CD4-positive, alpha-beta T cell treated with Interleukin-17A for 1 hour (primary cell): ENCODE measurements around the gene DBP.

Experiments
- DNase-seq: peaks from one replicate; pipeline ENCODE4 v3.0.0-alpha.2; 2020

DBP gene

DNA sequence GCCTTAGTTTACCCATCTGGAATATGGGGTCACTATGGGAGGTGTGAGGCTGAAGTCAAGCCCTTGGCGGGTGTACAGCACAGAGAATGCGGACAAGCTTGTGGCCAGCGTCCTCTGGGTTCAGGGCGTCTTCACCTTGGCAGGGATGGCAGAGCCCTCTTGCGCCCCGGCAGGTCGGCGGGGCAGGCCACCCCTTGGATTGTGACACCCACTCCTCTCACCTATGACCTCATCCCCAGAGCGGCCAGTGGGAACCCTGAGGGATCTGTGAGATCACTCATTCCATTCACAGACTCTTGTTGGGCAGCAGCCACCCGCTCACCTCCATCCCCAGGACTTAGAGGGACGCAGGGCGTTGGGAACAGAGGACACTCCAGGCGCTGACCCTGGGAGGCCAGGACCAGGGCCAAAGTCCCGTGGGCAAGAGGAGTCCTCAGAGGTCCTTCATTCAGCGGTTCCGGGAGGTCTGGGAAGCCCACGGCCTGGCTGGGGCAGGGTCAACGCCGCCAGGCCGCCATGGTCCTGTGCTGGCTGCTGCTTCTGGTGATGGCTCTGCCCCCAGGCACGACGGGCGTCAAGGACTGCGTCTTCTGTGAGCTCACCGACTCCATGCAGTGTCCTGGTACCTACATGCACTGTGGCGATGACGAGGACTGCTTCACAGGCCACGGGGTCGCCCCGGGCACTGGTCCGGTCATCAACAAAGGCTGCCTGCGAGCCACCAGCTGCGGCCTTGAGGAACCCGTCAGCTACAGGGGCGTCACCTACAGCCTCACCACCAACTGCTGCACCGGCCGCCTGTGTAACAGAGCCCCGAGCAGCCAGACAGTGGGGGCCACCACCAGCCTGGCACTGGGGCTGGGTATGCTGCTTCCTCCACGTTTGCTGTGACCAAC lies 30.5 kb downstream of the DBP start, which contains the start of gene SPACA4:
SPACA4 (plus strand) TSS at position 280 of the 896 bp plus-strand sequence; CDS start at position 517, 237 bp downstream.
- DNase-seq, result no peak

DNA sequence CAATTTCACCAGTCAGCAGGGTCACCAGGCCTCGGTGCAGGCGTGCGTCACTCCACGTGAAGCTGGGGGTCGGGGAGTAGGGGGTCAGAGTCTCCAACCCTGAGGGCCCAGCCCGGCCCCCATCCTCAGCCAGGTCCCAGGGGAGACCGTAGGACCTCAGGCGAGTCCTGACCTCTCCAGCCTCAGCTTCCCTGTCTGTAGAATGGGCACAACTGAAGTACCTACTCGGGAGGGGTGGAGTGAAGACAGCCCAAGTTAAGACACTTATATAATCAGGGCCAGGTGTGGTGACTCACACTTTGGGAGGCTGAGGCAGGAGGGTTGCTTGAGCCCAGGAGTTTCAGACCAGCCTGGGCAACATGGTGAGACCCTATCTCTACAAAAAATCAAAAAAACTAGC lies 33.3 kb downstream of the DBP start:
- DNase-seq, result no peak

DNA sequence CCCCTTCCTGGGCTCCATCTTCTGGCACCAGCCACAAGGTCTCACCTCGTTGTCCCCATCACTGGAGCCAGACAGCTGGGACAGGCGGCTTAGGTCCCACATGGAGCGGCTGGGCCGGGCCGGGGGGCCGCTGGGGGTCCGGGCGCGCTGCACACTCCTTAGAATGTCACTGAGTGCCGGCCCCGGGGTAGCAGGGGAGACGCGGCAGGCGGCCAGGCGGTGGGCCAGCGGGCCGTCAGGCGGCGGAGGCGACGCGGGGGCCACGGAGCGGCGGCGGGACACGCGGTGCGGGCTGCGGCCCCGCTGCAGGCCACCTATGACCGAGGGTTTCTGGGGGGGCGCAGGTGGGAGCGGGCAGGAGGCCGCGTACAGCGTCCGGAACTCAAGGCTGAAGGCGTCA lies 33.7 kb downstream of the DBP start:
- DNase-seq, result no peak

DNA sequence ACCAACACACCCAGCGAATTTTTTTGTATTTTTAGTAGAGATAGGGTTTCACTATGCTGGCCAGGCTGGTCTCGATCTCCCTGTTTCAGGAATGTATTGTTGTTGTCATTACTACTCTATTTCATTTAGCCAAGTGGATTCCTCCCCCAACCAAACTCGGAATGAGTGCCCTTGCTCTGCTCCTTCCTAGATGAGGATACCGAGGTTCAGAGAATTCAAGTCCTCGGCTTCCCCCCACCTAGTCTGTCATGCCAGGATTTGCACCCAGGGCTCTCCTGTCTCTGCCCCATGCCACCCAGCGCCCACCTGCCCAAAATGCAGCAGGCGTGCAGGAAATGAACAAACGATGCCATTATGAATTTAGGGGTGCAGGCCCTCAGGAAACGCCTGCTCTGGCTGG lies 34.2 kb downstream of the DBP start:
- DNase-seq, result no peak

DNA sequence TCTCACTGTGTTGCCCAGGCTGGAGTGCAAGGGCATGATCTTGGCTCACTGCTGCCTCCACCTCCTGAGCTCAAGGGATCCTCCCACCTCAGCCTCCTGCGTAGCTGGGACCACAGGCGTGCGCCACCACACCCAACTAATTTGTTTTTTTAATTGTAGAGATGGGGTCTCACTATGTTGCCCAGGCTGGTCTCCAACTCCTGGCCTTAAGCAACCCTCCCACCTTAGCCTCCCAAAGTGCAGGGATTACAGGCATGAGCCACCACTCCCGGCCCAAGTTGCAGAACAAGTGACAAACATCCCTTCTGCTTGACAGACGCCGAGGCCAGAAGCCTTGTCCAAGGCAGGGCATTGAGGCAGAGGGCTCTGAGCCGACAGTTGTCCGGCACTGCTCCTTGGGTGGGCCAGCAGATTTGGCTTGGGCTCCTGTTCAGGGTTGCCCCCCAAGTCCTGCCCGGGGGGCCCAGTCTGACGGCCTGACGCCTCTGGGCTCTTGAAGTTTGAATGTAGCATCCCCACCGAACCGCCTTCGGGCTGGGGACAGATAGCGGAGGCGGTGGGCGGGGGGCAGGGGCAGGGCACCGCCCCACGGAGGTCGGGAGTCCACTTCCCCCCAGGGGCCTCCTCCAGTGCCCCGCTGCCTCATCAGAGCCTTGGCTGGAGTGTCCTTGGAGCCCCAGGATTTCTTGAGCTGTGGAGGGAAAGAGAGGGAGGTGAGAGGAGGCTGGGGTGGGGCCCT lies 36.3 kb downstream of the DBP start:
- no peak for DNase-seq

DNA sequence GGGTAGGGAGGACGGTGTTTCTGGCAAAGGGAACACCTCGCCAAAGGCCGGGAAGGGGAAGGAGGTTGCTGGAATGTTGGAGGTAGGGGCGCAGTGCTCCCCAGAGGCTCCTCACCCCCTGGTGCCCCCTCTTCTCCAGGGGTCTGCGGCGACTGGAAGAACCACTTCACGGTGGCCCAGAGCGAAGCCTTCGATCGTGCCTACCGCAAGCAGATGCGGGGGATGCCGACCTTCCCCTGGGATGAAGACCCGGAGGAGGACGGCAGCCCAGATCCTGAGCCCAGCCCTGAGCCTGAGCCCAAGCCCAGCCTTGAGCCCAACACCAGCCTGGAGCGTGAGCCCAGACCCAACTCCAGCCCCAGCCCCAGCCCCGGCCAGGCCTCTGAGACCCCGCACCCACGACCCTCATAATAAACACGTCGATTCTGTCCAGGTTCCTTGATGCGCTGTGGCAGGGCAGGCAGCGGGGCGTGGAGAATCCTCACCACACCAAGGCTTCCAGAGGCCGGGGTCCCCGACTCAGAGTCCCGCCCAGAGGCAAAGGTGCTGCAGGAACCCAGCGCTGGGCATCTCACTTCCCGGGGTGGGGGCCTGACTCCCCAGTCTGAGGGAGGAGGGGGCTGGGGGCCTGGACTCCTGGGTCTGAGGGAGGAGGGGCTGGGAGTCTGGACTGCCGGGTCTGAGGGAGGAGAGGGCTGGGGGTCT lies 38.0 kb downstream of the DBP start:
- no peak for DNase-seq

DNA sequence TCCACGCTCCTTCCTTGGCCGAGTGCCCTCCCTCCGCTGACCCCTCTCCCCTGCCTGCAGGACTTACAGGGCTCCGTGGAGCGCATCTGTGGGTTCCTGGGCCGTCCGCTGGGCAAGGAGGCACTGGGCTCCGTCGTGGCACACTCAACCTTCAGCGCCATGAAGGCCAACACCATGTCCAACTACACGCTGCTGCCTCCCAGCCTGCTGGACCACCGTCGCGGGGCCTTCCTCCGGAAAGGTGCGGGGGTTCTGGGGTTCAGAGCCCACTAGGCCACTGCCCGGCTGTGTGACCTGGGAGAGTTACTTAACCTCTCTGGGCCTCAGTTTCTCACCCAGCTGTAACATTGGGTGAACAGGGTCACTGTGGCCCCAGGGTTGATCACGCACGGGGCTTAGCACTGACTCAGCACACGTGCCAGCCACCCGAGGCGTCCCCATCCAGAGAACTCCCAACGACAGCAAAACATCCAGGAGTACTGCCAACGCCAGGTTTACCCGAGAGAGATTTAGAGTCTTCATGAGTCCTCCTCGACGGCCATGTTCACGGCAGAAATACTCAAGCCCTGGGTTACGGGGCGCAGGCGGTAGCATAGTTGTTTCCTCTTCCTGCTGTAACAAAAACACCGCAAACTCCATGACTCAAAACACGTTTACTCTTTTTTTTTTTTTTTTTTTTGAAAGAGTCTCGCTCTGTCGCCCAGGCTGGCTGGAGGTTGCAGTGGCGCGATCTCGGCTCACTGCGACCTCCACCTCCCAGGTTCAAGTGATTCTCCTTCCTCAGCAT lies 40.3 kb downstream of the DBP start:
- peak; percentile 73 for DNase-seq

DNA sequence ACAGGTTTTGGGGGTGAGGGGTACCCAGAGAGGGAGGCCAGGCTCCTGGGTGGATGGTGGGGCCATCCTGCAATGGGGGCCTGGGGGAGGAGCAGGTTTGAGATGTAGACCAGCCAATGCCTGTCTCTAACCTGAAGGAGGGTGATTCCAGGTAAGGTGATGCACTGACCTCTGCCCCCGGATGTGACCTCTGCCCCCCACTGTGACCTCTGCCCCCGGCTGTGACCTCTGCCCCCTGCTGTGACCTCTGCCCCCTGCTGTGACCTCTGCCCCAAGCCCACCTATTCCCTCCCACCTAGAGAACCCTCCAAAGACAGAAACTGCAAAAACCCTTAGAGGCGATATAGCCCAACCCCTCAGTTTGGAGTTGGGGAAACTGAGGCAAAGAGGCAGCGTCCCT lies 40.9 kb downstream of the DBP start:
- no peak for DNase-seq

DNA sequence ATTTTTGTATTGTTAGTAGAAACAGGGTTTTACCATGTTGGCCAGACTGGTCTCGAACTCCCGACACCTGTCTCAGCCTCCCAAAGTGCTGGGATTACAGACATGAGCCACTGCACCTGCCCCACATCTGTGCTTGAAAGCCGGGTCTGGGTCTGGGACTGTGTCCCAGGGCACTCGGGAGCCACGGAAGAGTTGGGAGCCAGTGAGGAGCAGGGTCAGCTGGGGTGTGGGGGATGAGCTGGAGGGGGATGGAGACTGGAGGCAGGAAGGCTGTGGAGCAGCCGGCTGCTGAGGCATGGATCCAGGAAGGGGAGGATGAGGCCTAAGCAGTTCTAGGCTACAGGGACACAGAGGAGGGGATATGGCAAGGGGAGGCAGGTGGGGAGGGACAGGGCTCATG lies 41.3 kb downstream of the DBP start:
- DNase-seq, result no peak

DNA sequence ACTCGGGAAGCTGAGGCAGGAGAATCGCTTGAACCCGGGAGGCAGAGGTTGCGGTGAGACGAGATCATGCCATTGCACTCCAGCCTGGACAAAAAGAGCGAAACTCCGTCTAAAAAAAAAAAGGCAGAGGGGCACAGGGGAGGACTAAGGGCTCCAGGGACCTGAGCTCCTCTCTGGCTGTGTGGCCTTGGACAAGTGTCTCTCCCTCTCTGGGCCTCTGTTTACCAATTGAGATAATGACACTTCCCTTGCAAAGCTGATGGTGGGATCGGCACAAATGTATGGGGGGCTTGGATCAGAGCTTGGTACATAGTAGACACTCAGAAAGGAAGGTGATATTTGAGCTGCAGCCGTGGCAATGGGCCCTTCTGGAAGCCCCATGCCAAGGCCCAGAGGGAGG lies 42.0 kb downstream of the DBP start:
- no peak for DNase-seq

DNA sequence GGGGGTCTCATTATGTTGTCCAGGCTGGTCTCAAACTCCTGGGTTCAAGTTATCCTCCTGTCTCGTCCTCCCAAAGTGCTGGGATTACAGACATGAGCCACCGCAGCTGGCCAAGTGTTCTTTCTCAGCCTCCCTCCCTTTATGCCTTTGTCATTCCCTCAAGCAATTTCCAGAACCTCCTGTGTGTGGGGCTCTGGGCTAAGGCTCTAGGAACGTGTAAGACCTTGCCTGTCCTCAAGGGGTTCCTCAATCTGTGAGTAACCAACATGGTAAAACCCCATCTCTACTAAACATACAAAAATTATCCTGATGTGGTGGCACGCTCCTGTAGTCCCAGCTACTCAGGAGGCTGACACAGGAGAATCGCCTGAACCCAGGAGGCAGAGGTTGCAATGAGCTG lies 46.2 kb downstream of the DBP start:
- DNase-seq, result no peak

DNA sequence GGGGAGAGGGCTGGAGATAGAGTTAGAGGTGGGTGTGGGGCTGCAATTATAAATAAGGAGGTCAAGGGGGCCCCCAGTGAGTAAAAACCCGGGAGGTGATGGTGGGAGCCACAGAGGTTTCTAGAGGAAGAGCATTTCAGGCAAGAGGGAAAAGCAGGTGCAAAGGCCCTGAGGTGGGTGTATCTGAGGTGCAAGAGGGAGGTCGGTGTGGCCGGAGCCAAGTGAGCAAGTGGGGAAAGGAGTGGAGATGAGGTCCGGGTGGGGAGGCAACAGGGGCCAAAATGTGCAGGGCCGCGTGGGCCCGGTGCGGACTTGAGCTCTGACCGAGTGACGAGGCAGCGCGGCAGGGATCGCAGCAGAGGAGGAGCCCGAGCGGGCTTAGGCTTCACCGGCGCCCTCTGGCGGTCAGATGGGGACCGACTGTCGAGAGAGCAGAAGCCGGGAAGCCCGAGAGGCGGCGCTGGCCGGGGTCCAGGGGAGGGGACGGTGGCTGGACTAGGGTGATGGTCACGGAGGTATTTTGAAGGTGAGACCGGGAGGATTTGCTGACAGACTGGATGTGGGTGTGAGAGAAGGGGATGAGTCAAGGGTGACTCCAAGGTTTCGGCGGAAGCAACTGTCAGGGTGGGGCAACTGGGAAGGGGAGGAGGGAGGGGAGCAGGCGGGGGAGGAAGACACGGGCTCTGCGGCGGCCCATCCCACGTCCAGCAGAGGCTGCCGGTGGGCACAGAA lies 48.3 kb downstream of the DBP start:
- peak; percentile 86 for DNase-seq

DNA sequence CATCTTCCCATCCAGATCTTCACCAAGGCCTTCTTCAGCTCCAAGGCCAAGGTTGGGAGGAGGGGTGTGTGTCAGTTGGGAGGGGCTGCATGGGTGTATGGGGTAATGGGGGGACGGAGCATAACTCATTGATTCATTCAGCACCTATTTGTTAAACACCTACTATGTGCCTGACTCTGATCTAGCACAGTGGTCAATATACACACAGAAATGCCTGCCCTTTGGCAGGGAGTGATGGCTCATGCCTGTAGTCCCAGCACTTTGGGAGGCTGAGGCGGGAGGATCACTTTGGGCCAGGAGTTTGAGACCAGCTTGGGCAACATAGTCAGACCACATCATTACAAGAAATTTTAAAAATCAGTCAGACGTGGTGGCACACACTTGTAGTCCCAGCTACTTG lies 49.8 kb downstream of the DBP start:
- DNase-seq, result no peak

DNA sequence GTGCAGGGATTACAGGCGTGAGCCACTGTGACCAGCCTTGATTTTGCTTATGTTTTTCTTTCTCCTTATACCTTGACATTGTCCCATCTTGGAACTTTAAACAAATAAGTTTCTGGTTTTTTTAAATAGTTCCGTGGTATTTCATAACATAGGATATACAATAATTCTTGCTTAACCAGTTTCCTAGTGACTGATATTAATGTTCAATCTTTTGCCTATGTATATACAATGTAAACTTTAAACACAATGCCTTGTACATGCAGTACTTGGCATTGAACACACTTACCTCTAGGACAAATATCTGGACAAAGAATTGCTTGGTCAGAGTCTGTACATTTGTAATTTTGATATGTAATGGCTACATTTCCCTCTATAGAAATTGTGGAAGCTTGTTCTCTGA lies 55.0 kb downstream of the DBP start:
- DNase-seq, result no peak
